Testis (tissue), 2 donors: Measurements from ENCODE around the gene TBX21.

Experiments used
- POLR2A ChIP-seq: fragments of 450-650 bp; IDR thresholded peaks from one replicate; pipeline ENCODE4 v1.6.1; 2017; ENCODE audit warnings: antibody characterized with exemption, mild to moderate bottlenecking, moderate library complexity
- TF ChIP-seq, protein P1 (sequence below), 3 experiments: fragments of 450-650 bp in 2 of 3; fragments of 200-600 bp in 1 of 3; sonication (generic) in 1 of 3; IDR thresholded peaks; one replicate each; pipeline ENCODE4 v1.5.1; 2016 to 2019; ENCODE audit warnings: antibody characterized with exemption in 3 of 3, mild to moderate bottlenecking in 2 of 3, moderate library complexity in 1 of 3

DNA sequence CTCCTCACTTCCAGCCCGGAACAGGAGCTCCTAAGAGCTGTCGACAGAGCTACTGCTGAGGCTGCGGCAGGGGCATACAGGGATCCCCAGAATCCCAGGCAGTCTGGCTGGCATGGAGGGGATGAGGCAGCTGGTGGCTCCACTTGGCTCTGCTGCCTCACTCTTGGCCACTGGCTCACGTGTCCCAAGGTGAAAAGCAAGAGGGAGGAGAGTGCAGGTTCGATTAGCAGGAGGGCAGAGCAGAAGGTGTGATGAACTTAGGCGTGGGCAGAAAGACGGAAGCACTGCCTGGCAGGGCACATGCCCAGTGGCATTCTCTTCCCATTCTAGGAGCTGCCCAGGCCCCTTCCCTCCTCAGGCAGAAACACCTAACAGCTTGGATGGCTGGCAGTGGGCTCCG, 11.3 kb upstream of the TBX21 start:
- TF ChIP-seq, protein P1, sequence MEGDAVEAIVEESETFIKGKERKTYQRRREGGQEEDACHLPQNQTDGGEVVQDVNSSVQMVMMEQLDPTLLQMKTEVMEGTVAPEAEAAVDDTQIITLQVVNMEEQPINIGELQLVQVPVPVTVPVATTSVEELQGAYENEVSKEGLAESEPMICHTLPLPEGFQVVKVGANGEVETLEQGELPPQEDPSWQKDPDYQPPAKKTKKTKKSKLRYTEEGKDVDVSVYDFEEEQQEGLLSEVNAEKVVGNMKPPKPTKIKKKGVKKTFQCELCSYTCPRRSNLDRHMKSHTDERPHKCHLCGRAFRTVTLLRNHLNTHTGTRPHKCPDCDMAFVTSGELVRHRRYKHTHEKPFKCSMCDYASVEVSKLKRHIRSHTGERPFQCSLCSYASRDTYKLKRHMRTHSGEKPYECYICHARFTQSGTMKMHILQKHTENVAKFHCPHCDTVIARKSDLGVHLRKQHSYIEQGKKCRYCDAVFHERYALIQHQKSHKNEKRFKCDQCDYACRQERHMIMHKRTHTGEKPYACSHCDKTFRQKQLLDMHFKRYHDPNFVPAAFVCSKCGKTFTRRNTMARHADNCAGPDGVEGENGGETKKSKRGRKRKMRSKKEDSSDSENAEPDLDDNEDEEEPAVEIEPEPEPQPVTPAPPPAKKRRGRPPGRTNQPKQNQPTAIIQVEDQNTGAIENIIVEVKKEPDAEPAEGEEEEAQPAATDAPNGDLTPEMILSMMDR (IDR thresholded peaks at IDR 0.05), result no peak
- no peak for TF ChIP-seq POLR2A
